Brain microvascular endothelial cell (primary cell): ENCODE data around the gene SDHB.

Experiments
- DNase-seq: peaks from one replicate; pipeline ENCODE4 v3.0.0-alpha.2; 2020
- H3K27ac ChIP-seq: fragments of 250-450 bp; sonication (Bioruptor Pico); 2 replicates; pipeline ENCODE4 v1.5.1; 2020; ENCODE audit warnings: mild to moderate bottlenecking, moderate library complexity
- H3K27me3 ChIP-seq: fragments of 250-450 bp; sonication (Bioruptor Pico); replicated peaks from 2 replicates; pipeline ENCODE4 v1.5.1; 2020; ENCODE audit warnings: mild to moderate bottlenecking
- H3K36me3 ChIP-seq: fragments of 250-450 bp; sonication (Bioruptor Pico); replicated peaks from 2 replicates; pipeline ENCODE4 v1.5.1; 2020; ENCODE audit warnings: mild to moderate bottlenecking
- H3K4me3 ChIP-seq: 2 replicates; pipeline ENCODE4 v1.5.1; 2011; ENCODE audit warnings: low read depth, mild to moderate bottlenecking, control low read depth, low read length, moderate library complexity
- in situ Hi-C: cut with HindIII; loops from 2 replicates; pipeline ENCODE4 v1.10.0; 2017; ENCODE audit warnings: low sequenced_read_pairs, low pct_ligation_motif_present
- TF ChIP-seq, protein P1 (sequence below): IDR thresholded peaks from 2 replicates; pipeline ENCODE4 v1.5.1; 2011; ENCODE audit warnings: low read depth, mild to moderate bottlenecking, moderate library complexity, low read length, control low read depth, inconsistent platforms; ENCODE audit errors: missing control alignments

Gene SDHB

GRCh38 chr1:17008208-17008855, 45.5 kb downstream of the SDHB start:
- peaks cover 15% of the 10 kb centered on the region for H3K36me3 ChIP-seq
- no peak overlapping the region for H3K27ac ChIP-seq
- TF ChIP-seq, protein P1, sequence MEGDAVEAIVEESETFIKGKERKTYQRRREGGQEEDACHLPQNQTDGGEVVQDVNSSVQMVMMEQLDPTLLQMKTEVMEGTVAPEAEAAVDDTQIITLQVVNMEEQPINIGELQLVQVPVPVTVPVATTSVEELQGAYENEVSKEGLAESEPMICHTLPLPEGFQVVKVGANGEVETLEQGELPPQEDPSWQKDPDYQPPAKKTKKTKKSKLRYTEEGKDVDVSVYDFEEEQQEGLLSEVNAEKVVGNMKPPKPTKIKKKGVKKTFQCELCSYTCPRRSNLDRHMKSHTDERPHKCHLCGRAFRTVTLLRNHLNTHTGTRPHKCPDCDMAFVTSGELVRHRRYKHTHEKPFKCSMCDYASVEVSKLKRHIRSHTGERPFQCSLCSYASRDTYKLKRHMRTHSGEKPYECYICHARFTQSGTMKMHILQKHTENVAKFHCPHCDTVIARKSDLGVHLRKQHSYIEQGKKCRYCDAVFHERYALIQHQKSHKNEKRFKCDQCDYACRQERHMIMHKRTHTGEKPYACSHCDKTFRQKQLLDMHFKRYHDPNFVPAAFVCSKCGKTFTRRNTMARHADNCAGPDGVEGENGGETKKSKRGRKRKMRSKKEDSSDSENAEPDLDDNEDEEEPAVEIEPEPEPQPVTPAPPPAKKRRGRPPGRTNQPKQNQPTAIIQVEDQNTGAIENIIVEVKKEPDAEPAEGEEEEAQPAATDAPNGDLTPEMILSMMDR: no peak
- DNase-seq: no peak
- in situ Hi-C loops: no loop called here
- H3K27me3 ChIP-seq: no peaks in the 10 kb centered on the region
- no peak overlapping the region for H3K4me3 ChIP-seq

- Histone ChIP-seq H3K27ac (no peak overlapping the region), H3K27me3 (no peaks in the 10 kb centered on the region), H3K36me3 (peaks cover 25% of the 10 kb centered on the region), H3K4me3 (no peak overlapping the region)
- TF ChIP-seq, protein P1: no peak
- in situ Hi-C loops: no loop called here
- DNase-seq: no peak
Measured at GRCh38 chr1:17007121-17007520, 46.7 kb downstream of the SDHB start.

DNA sequence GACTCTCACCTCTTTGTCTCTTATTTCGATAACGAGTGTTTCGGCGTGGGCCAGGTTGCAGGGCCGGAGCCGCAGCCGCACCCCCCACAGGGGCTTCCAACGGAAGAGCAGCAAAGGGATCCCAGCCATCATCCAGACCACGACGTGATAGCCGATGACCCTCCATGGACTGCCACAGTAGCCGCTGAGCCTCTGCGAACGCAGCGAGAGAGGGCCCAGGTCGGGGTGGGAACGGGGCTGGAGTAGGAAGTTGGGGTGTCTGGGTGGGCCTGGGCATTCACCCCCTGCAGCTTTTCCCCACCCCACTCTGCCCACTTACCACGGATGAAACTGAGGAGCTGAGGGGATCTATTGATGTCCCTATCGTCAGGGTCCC, 48.5 kb downstream of the SDHB start:
- H3K4me3 ChIP-seq: no peak overlapping the region
- no peaks in the 10 kb centered on the region for H3K27me3 ChIP-seq
- no peak for DNase-seq
- no peak overlapping the region for H3K27ac ChIP-seq
- TF ChIP-seq, protein P1: no peak
- peaks cover 34% of the 10 kb centered on the region for H3K36me3 ChIP-seq
- in situ Hi-C loops: no loop called here

DNA sequence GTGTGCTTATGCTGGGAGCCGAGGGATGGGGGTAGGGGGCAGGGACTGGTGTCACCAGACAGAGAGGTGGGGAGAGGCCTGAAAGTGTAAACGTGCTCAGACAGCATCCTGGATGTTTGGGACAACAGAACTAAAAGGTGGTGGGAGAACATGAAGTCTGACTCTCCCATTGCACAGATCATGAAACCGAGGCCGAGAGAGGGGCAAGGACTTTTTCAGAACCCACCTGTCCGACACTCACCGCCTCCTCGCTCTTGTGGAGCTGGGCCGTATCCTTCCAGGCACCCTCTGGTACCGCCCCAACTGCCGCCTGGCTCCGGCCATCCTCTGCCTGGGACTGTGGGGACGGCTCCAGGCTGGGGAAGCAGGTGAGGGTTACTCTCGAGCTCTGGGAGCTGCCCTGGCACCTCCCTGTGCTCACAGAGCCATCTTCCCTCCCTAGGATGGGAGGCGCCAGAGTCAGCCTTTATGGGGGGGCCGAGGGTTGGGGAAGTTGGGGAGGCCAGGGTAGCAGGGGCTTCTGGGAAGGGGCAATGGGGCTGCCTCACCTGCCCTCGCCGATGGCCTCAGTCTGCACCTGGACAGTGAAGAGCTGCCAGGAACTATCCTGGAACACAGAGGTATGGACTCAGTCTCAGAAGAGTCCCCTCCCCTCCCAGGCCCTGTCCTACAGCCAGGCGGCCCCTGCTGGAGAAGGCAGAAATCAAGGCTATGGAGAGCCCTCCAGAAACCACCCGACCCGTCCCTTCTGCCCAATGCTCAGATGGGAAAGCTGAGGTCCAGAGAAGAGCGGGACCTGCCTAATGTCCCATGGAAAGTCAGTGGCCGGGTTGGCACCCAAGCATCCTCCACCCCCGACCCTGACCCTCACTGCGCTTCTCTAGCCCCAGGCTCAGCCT, 49.1 kb downstream of the SDHB start:
- TF ChIP-seq, protein P1: peak; percentile 57
- no peaks in the 10 kb centered on the region for H3K27me3 ChIP-seq
- H3K36me3 ChIP-seq: peaks cover 38% of the 10 kb centered on the region
- in situ Hi-C loops: no loop called here
- H3K4me3 ChIP-seq: no peak overlapping the region
- no peak for DNase-seq
- no peak overlapping the region for H3K27ac ChIP-seq

GRCh38 chr1:17002524-17002902, 51.3 kb downstream of the SDHB start:
- TF ChIP-seq, protein P1: no peak
- H3K4me3 ChIP-seq: no peak overlapping the region
- DNase-seq: no peak
- H3K27ac ChIP-seq: no peak overlapping the region
- peaks cover 47% of the 10 kb centered on the region for H3K36me3 ChIP-seq
- no peaks in the 10 kb centered on the region for H3K27me3 ChIP-seq
- in situ Hi-C loops: no loop called here
